ENCODE results near the gene SRGAP2C. TPM values are rescaled to one million over a fixed set of nuclear protein-coding genes. Genes with fewer than 3 reads are reported as not detected.
A peak's percentile ranks its signal among the peaks of the same experiment; 100 is the strongest.
"Not testable (repeated sequence)": the region's sequence is repeated elsewhere in the genome, so short reads cannot be mapped to it uniquely, and the experiment has no call there.

SRGAP2C gene
- total and polyA plus RNA-seq, 2 of the 13 experiments (the other 11 are each of a cell fraction or from before 2014, with no cell fraction given) = 6.9 to 8.4 TPM

GRCh38 chr1:121385563-121386288 is 201.0 kb downstream of the SRGAP2C start:
- WGBS (ENCODE audit: low lambda C conversion rate) = 100% methylated on average over 1 of the region's 8 CpGs
- H3K27ac ChIP-seq (ENCODE audit: extremely low read length, insufficient read depth, low read length); FAIRE-seq; BruUV-seq (replicated peaks); H3K4me1 ChIP-seq (ENCODE audit: insufficient read depth, low read length); H3K79me2 ChIP-seq (ENCODE audit: insufficient read depth, low read length); intact Hi-C loops (cut with micrococcal nuclease; ENCODE audit: unreplicated experiment); H4K20me1 ChIP-seq (ENCODE audit: insufficient read depth, low read length); H3K36me3 ChIP-seq (replicated peaks in 1 of 2; ENCODE audit: control insufficient read depth in 1 of 2, insufficient read depth in 2 of 2, low read length in 2 of 2); POLR2A ChIA-PET; DNase-seq (ENCODE audit: low spot score); in situ Hi-C loops (cut with HindIII; ENCODE audit: extremely low pct_ligation_motif_present, low pct_unique_long_range_greater_than_20kb); CTCF ChIA-PET (ENCODE audit: low intra/inter-chr PET ratio, low total read pairs); H3K4me2 ChIP-seq (ENCODE audit: low read depth, low read length); H3K9me3 ChIP-seq (ENCODE audit: low read length); H3K4me3 ChIP-seq (replicated peaks in 1 of 3; ENCODE audit: insufficient read depth in 1 of 3, low read depth in 2 of 3, low read length in 3 of 3); H3K27me3 ChIP-seq (ENCODE audit: control insufficient read depth in 1 of 2, insufficient read depth in 2 of 2, low read length in 2 of 2); H3K9ac ChIP-seq (ENCODE audit: insufficient read depth, low read depth, low read length); H2AFZ ChIP-seq (ENCODE audit: low read length): not testable (repeated sequence)
- ATAC-seq = peak; percentile 51

DNA sequence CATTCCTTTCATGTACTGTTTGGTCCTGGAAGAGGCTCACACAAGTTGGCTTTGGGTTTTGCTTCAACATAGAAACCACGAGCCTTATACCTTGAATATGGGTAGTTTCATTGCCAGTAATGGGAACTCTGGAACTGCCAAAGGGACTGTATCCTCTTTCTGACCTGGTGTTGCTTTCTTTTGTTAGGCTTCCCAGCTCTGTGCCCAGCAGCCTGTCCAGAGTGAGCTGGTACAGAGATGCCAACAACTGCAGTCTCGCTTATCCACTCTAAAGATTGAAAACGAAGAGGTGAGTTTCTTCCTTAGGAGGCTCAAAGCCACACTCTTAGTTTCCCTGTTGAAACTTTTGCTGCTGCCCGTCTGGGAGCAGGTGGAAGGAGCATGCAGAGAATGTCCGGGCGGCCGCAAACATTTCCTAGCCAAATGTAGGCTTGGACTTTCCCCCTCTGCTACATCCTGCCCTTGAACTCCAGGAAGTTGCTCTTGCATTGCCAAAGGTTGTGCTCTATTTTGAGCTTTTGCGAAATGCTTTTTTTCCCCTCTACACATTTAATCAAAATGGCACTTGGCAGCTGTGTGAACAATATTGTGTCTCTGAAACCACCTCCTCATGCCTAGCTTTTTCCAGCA is 201.7 kb downstream of the SRGAP2C start:
- H3K9ac ChIP-seq (ENCODE audit: insufficient read depth, low read depth, low read length); BruUV-seq (replicated peaks); H3K4me1 ChIP-seq (ENCODE audit: insufficient read depth, low read length); H3K27me3 ChIP-seq (ENCODE audit: control insufficient read depth in 1 of 2, insufficient read depth in 2 of 2, low read length in 2 of 2); H4K20me1 ChIP-seq (ENCODE audit: insufficient read depth, low read length); POLR2A ChIA-PET; DNase-seq (ENCODE audit: low spot score); H3K4me2 ChIP-seq (ENCODE audit: low read depth, low read length); H3K36me3 ChIP-seq (replicated peaks in 1 of 2; ENCODE audit: control insufficient read depth in 1 of 2, insufficient read depth in 2 of 2, low read length in 2 of 2); H3K9me3 ChIP-seq (ENCODE audit: low read length); in situ Hi-C loops (cut with HindIII; ENCODE audit: extremely low pct_ligation_motif_present, low pct_unique_long_range_greater_than_20kb); H3K27ac ChIP-seq (ENCODE audit: extremely low read length, insufficient read depth, low read length); H2AFZ ChIP-seq (ENCODE audit: low read length); CTCF ChIA-PET (ENCODE audit: low intra/inter-chr PET ratio, low total read pairs); H3K79me2 ChIP-seq (ENCODE audit: insufficient read depth, low read length); intact Hi-C loops (cut with micrococcal nuclease; ENCODE audit: unreplicated experiment); H3K4me3 ChIP-seq (replicated peaks in 1 of 3; ENCODE audit: insufficient read depth in 1 of 3, low read depth in 2 of 3, low read length in 3 of 3): not testable (repeated sequence)
- peak; percentile 88 for ATAC-seq
- peak; percentile 93 for FAIRE-seq
- no CpG with 5 or more reads among the region's 8 CpGs for WGBS (ENCODE audit: low lambda C conversion rate)

DNA sequence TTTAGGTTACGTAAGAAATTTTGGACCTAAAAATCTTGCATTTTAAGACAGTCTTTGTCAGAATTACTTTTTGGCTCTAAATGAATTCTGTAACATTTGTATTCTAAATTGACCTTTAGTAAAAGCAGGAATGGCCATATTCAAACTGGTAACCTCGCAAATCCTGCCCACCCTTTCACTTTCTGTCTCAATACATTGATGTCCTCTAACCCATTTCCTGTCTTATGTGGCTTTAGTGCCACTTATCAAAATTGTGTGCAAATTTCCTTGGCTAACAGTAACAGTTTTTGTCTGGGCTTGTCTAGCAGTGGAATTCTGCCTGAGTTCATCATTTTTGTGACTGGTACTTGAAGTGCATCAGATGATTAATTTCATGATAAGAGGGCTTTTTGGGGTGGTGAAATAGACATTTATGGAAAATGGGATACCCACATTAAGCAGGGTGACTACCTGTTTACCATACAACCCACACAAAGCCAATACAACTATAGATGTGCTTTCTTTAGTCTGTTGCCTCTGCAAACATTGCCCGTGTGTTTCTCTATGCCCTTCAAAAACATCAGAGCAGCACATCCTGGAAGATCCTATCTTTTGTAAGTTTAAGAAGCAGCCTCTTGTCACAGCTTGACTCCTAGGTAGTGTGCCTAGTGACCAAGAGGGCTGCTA is 205.3 kb downstream of the SRGAP2C start:
- POLR2A ChIA-PET; H3K36me3 ChIP-seq (replicated peaks in 1 of 2; ENCODE audit: control insufficient read depth in 1 of 2, insufficient read depth in 2 of 2, low read length in 2 of 2); H4K20me1 ChIP-seq (ENCODE audit: insufficient read depth, low read length); intact Hi-C loops (cut with micrococcal nuclease; ENCODE audit: unreplicated experiment); FAIRE-seq; H2AFZ ChIP-seq (ENCODE audit: low read length); CTCF ChIA-PET (ENCODE audit: low intra/inter-chr PET ratio, low total read pairs); DNase-seq (ENCODE audit: low spot score); in situ Hi-C loops (cut with HindIII; ENCODE audit: extremely low pct_ligation_motif_present, low pct_unique_long_range_greater_than_20kb); H3K79me2 ChIP-seq (ENCODE audit: insufficient read depth, low read length); H3K9me3 ChIP-seq (ENCODE audit: low read length); H3K4me1 ChIP-seq (ENCODE audit: insufficient read depth, low read length); ATAC-seq; H3K4me2 ChIP-seq (ENCODE audit: low read depth, low read length); H3K27me3 ChIP-seq (ENCODE audit: control insufficient read depth in 1 of 2, insufficient read depth in 2 of 2, low read length in 2 of 2); H3K4me3 ChIP-seq (replicated peaks in 1 of 3; ENCODE audit: insufficient read depth in 1 of 3, low read depth in 2 of 3, low read length in 3 of 3); BruUV-seq (replicated peaks); H3K27ac ChIP-seq (ENCODE audit: extremely low read length, insufficient read depth, low read length); H3K9ac ChIP-seq (ENCODE audit: insufficient read depth, low read depth, low read length): not testable (repeated sequence)
- WGBS (ENCODE audit: low lambda C conversion rate) = no CpG with 5 or more reads among the region's 3 CpGs

DNA sequence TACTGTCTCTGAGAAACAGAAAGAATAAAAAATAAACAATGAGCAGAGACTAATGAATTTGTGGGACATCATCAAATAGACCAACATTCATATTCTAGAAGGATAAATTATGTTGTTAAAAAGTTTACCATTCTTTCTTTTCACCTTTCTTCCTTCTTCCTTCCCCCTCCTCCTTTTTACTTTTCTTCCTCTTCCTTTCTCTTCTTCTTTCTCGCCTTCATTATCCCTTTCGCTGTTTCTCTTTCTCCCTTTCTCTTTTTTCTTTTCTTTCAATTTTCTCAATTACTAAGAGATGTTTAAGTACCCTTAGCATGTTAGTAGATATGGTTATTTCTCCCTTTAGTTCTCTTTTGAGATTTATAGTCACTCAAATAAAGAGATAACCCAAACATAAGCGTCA is 207.4 kb downstream of the SRGAP2C start:
- H3K9ac ChIP-seq (ENCODE audit: insufficient read depth, low read depth, low read length); in situ Hi-C loops (cut with HindIII; ENCODE audit: extremely low pct_ligation_motif_present, low pct_unique_long_range_greater_than_20kb); FAIRE-seq; H3K4me3 ChIP-seq (replicated peaks in 1 of 3; ENCODE audit: insufficient read depth in 1 of 3, low read depth in 2 of 3, low read length in 3 of 3); H3K9me3 ChIP-seq (ENCODE audit: low read length); H3K36me3 ChIP-seq (replicated peaks in 1 of 2; ENCODE audit: control insufficient read depth in 1 of 2, insufficient read depth in 2 of 2, low read length in 2 of 2); H2AFZ ChIP-seq (ENCODE audit: low read length); ATAC-seq; BruUV-seq (replicated peaks); H3K27me3 ChIP-seq (ENCODE audit: control insufficient read depth in 1 of 2, insufficient read depth in 2 of 2, low read length in 2 of 2); DNase-seq (ENCODE audit: low spot score); H3K4me2 ChIP-seq (ENCODE audit: low read depth, low read length); H3K27ac ChIP-seq (ENCODE audit: extremely low read length, insufficient read depth, low read length); intact Hi-C loops (cut with micrococcal nuclease; ENCODE audit: unreplicated experiment); POLR2A ChIA-PET; H3K4me1 ChIP-seq (ENCODE audit: insufficient read depth, low read length); H3K79me2 ChIP-seq (ENCODE audit: insufficient read depth, low read length); H4K20me1 ChIP-seq (ENCODE audit: insufficient read depth, low read length); CTCF ChIA-PET (ENCODE audit: low intra/inter-chr PET ratio, low total read pairs): not testable (repeated sequence)
- WGBS (ENCODE audit: low lambda C conversion rate) = 98% methylated on average over 3 of the region's 3 CpGs
